K562 (cell line): ENCODE data around the gene PLEKHN1. TPM values are rescaled to one million over a fixed set of nuclear protein-coding genes. Genes with fewer than 3 reads are reported as not detected.

Experiments
- BRD9 ChIP-seq: fragments of 450-650 bp; IDR thresholded peaks from 2 replicates; pipeline ENCODE4 v1.6.1; 2018; ENCODE audit warnings: low read depth; ENCODE audit not compliant: partially characterized antibody
- CBFA2T2 ChIP-seq: fragments of 450-650 bp; conservative IDR thresholded peaks from 2 replicates; pipeline ENCODE4 v1.6.1; 2017; ENCODE audit warnings: mild to moderate bottlenecking
- EP300 ChIP-seq: IDR thresholded peaks from 2 replicates; pipeline ENCODE4 v1.6.1; 2012; ENCODE audit warnings: low read length, improper control_type of control experiment
- MECOM ChIP-seq: fragments of 250-450 bp; sonication (Bioruptor Pico); IDR thresholded peaks from 2 replicates; pipeline ENCODE4 v1.8.0; 2022; ENCODE audit warnings: inconsistent platforms
- MNT ChIP-seq, 2 experiments: fragments of 450-650 bp; conservative IDR thresholded peaks; 2 replicates each; pipeline ENCODE4 v1.6.1; 2017; ENCODE audit warnings: mild to moderate bottlenecking in 2 of 2, moderate library complexity in 2 of 2
- NR4A1 ChIP-seq, 2 experiments: fragments of 250-450 bp in 1 of 2; fragments of 450-650 bp in 1 of 2; sonication (Bioruptor Pico) in 1 of 2; IDR thresholded peaks; 2 replicates each; pipeline versions ENCODE4 v1.4.0 to v1.6.1; 2016 to 2020; ENCODE audit warnings: mild to moderate bottlenecking in 2 of 2, missing compliant biosample characterization in 1 of 2, missing genetic modification characterization in 1 of 2, moderate library complexity in 1 of 2
- POLR2G ChIP-seq: fragments of 200-400 bp; formaldehyde crosslinking; IDR thresholded peaks from 2 replicates; pipeline ENCODE4 v1.6.1; 2017; ENCODE audit warnings: low read depth, mild to moderate bottlenecking, antibody characterized with exemption, low read length, moderate library complexity
- PPARD ChIP-seq: fragments of 250-450 bp; sonication (Bioruptor Pico); IDR thresholded peaks from 2 replicates; pipeline ENCODE4 v1.8.0; 2022; ENCODE audit warnings: inconsistent platforms, mild to moderate bottlenecking, moderate library complexity
- RBFOX2 ChIP-seq: fragments of 200-400 bp; formaldehyde crosslinking; IDR thresholded peaks from 2 replicates; pipeline ENCODE4 v1.6.1; 2017; ENCODE audit warnings: low read depth, mild to moderate bottlenecking, low read length, moderate library complexity
- TOE1 ChIP-seq, 2 experiments: fragments of 450-650 bp in 1 of 2; sonication (generic) in 1 of 2; formaldehyde crosslinking in 1 of 2; IDR thresholded peaks; 2 replicates each; pipeline versions ENCODE4 v1.7.1 to v1.8.0; 2016 to 2022; ENCODE audit warnings: borderline replicate concordance in 2 of 2, mild to moderate bottlenecking in 2 of 2, antibody characterized with exemption in 1 of 2, inconsistent platforms in 1 of 2, low read depth in 1 of 2, missing genetic modification reagents in 1 of 2, moderate library complexity in 1 of 2
- YY1 ChIP-seq, 3 experiments: IDR thresholded peaks; 2 replicates each; pipeline ENCODE4 v1.6.1; 2011; ENCODE audit warnings: low read length in 2 of 3, mild to moderate bottlenecking in 2 of 3, moderate library complexity in 2 of 3, borderline replicate concordance in 1 of 3, control low read depth in 1 of 3, low read depth in 1 of 3; ENCODE audit not compliant: insufficient read depth in 3 of 3, insufficient replicate concordance in 2 of 3, control insufficient read depth in 1 of 3, insufficient read length in 1 of 3; ENCODE audit errors: extremely low read depth in 1 of 3
- ZBTB33 ChIP-seq: sonication (generic); formaldehyde crosslinking; IDR thresholded peaks from 2 replicates; pipeline ENCODE4 v1.8.1; 2023; ENCODE audit warnings: mild to moderate bottlenecking, missing genetic modification reagents
- ZBTB7A ChIP-seq: IDR thresholded peaks from 2 replicates; pipeline ENCODE4 v1.6.1; 2011; ENCODE audit warnings: low read depth, mild to moderate bottlenecking, low read length, moderate library complexity, borderline replicate concordance; ENCODE audit not compliant: control insufficient read depth
- ZNF232 ChIP-seq: sonication (generic); formaldehyde crosslinking; IDR thresholded peaks from 2 replicates; pipeline ENCODE4 v1.8.0; 2022; ENCODE audit warnings: mild to moderate bottlenecking, missing genetic modification reagents
- ZNF277 ChIP-seq: fragments of 250-450 bp; sonication (Bioruptor Pico); IDR thresholded peaks from 2 replicates; pipeline ENCODE4 v1.8.0; 2022; ENCODE audit warnings: inconsistent platforms, mild to moderate bottlenecking, moderate library complexity, borderline replicate concordance
- ZNF311 ChIP-seq: fragments of 250-450 bp; sonication (Bioruptor Pico); IDR thresholded peaks from 2 replicates; pipeline ENCODE4 v1.4.0; 2020; ENCODE audit warnings: mild to moderate bottlenecking, moderate library complexity
- ZNF395 ChIP-seq: fragments of 200-800 bp; sonication (Bioruptor generic); IDR thresholded peaks from 2 replicates; pipeline ENCODE4 v1.6.1; 2017; ENCODE audit warnings: missing genetic modification characterization, missing compliant biosample characterization
- ZNF507 ChIP-seq: conservative IDR thresholded peaks from 2 replicates; pipeline ENCODE4 v1.6.1; 2017; ENCODE audit warnings: missing genetic modification characterization, missing compliant biosample characterization
- polyA plus RNA-seq, 8 experiments: library from polyadenylated mRNA; depleted of rRNA in 4 of 8; stranded (reverse) in 5 of 8; unstranded in 3 of 8; fragments of >200 nt; fragmentation: Nextera tagmentation in 2 of 8; fragmentation: Illumina TruSeq in 1 of 8; extraction: Ambion mirVana in 2 of 8; extraction: Trizol in 1 of 8; gene quantifications; 2 replicates each; pipeline versions ENCODE4 v1.2.1 to v1.2.3, GENCODE V29; 2011 to 2014; ENCODE audit warnings: inconsistent platforms in 1 of 8, missing spikeins in 1 of 8
- total RNA-seq, 7 experiments: library from RNA; depleted of rRNA in 6 of 7; stranded (reverse); fragments of >200 nt in 6 of 7; fragmentation: Illumina TruSeq in 2 of 7; extraction: Trizol in 2 of 7; gene quantifications; 2 replicates each; pipeline versions ENCODE4 v1.2.1 to v1.2.3, GENCODE V29; 2011 to 2021; ENCODE audit warnings: low replicate concordance in 1 of 7

Gene PLEKHN1
- total and polyA plus RNA-seq, 9 of the 15 experiments (the other 6 are each of a cell fraction or from before 2014, with no cell fraction given), result 0.07 to 1.5 (median 0.13) TPM; not detected in 2

- TF ChIP-seq ZNF507 (tag) (no peak), ZNF395 (CRISPR knock-in tag) (no peak), EP300 (no peak), NR4A1 (CRISPR knock-in tag; IDR thresholded peaks at IDR 0.05) (no peak), NR4A1 (tag; IDR thresholded peaks at IDR 0.05) (no peak), ZNF232 (CRISPR knock-in tag) (0 out of 2 replicates have a peak, but pooled peaks have one; percentile 28), MECOM (no peak), CBFA2T2 (no peak), TOE1 (IDR thresholded peaks at IDR 0.05; ENCODE audit: borderline replicate concordance) (no peak), TOE1 (CRISPR knock-in tag; IDR thresholded peaks at IDR 0.05; ENCODE audit: borderline replicate concordance, low read depth) (no peak), ZBTB7A (peak; percentile 44), PPARD (CRISPR knock-in tag) (no peak), YY1 (IDR thresholded peaks at IDR 0.05; ENCODE audit: borderline replicate concordance in 1 of 3, control insufficient read depth in 1 of 3, extremely low read depth in 1 of 3, insufficient read depth in 3 of 3, insufficient read length in 1 of 3, insufficient replicate concordance in 2 of 3, low read depth in 1 of 3, low read length in 2 of 3) (no peak), ZNF311 (no peak), MNT (conservative IDR thresholded peaks at IDR 0.05) (no peak), RBFOX2 (peak; percentile 54), BRD9 (no peak), ZNF277 (CRISPR knock-in tag) (no peak), ZBTB33 (peak; percentile 94), POLR2G (peak; percentile 51; the same call in 1 of the 2 replicates)
Observed at GRCh38 chr1:997993-998744, 31.9 kb downstream of the PLEKHN1 start (continued).
